Heart left ventricle (tissue), 16 donors: ENCODE data around the gene MAGEA9B. TPM values are rescaled to one million over a fixed set of nuclear protein-coding genes. Genes with fewer than 3 reads are reported as not detected.
A peak's percentile ranks its signal among the peaks of the same experiment; 100 is the strongest.
"Not testable (repeated sequence)": the region's sequence is repeated elsewhere in the genome, so short reads cannot be mapped to it uniquely, and the experiment has no call there.

Source experiments
- ATAC-seq, 4 donors: fragments of 200-7000 bp; cut with Tn5 transposase; one replicate each; pipeline ENCODE4 v1.9.1; 2020 to 2022; ENCODE audit warnings: moderate library complexity in 4 of 4, mild to moderate bottlenecking in 3 of 4, moderate number of reproducible peaks in 1 of 4
- DNase-seq, 5 donors: peaks; one replicate each; pipeline ENCODE4 v3.0.0-alpha.2; 2020
- H3K27ac ChIP-seq, 12 donors: fragments of 200-600 bp; sonication (generic) in 4 of 12; one replicate each; pipeline versions ENCODE4 v1.5.0 to v1.8.0; 2016 to 2022; ENCODE audit warnings: mild to moderate bottlenecking in 2 of 12
- H3K27me3 ChIP-seq, 9 donors: fragments of 200-600 bp; sonication (generic) in 2 of 9; one replicate each; pipeline versions ENCODE4 v1.5.1 to v1.8.0; 2016 to 2022; ENCODE audit warnings: mild to moderate bottlenecking in 3 of 9
- H3K36me3 ChIP-seq, 9 donors: fragments of 200-600 bp; sonication (generic) in 2 of 9; one replicate each; pipeline versions ENCODE4 v1.5.0 to v1.8.0; 2018 to 2022; ENCODE audit warnings: mild to moderate bottlenecking in 2 of 9
- H3K4me1 ChIP-seq, 12 donors: fragments of 200-600 bp; sonication (generic) in 4 of 12; one replicate each; pipeline versions ENCODE4 v1.5.0 to v1.8.0; 2016 to 2022; ENCODE audit warnings: mild to moderate bottlenecking in 3 of 12
- H3K4me3 ChIP-seq, 12 donors: fragments of 200-600 bp; sonication (generic) in 4 of 12; one replicate each; pipeline versions ENCODE4 v1.5.0 to v1.8.0; 2017 to 2022; ENCODE audit warnings: mild to moderate bottlenecking in 9 of 12, moderate library complexity in 4 of 12
- H3K9me3 ChIP-seq, 12 donors: fragments of 200-600 bp; sonication (generic) in 4 of 12; one replicate each; pipeline versions ENCODE4 v1.5.0 to v1.8.0; 2016 to 2022; ENCODE audit warnings: mild to moderate bottlenecking in 1 of 12
- CTCF ChIP-seq, 12 donors: fragments of 200-600 bp; sonication (generic) in 4 of 12; IDR thresholded peaks; one replicate each; pipeline versions ENCODE4 v1.5.0 to v1.8.0; 2018 to 2022; ENCODE audit warnings: antibody characterized with exemption in 12 of 12, mild to moderate bottlenecking in 5 of 12
- POLR2A ChIP-seq, 2 donors: fragments of 450-650 bp; IDR thresholded peaks; one replicate each; pipeline ENCODE4 v1.6.1; 2017; ENCODE audit warnings: antibody characterized with exemption in 2 of 2, mild to moderate bottlenecking in 2 of 2, moderate library complexity in 2 of 2
- WGBS, 4 donors: extraction: QIAGEN DNeasy Blood & Tissue Kit in 2 of 4; methylation state at CpG; one replicate each; pipeline versions ENCODE4 v1.1.5 to v1.1.7; 2013 to 2018; 5-methylcytosine and 5-hydroxymethylcytosine counted together
- intact Hi-C, 10 donors: fragments of 100-400 bp; cut with DNase I; formaldehyde crosslinking; loops; one replicate each; pipeline versions ENCODE4 v1.11.1 to v1.14.2; 2022
- long read RNA-seq, 3 donors: library from polyadenylated mRNA; unstranded; transcript quantifications; one replicate each; pipeline ENCODE4 v2.0.0, GENCODE V29; 2020 to 2021
- polyA plus RNA-seq, 2 donors: library from polyadenylated mRNA; stranded (reverse); fragments of 200-250 nt; gene quantifications; one replicate each; pipeline ENCODE4 v1.2.3, GENCODE V29; 2013
- total RNA-seq, 9 donors: library from RNA; depleted of rRNA in 2 of 9; stranded (reverse); fragments of >200 nt in 2 of 9; fragmentation: NEBNext Ultra II Directional in 3 of 9; extraction: Animal tissue kit (Norgen Biotek cat#: 25700) in 3 of 9; gene quantifications; one replicate each; pipeline versions ENCODE4 v1.1.0 to v1.2.4, GENCODE V29; 2016 to 2023
- donor health status: ischemic (EF 13 %, LVEDD 7.1; RV severe dilation, severe dysfunction).
- donor health status: healthy with polysubstance abuse.
- donor health status: DM: no; HTN: yes; CAD: no.
- donor health status: DM: no; HTN: no; CAD: no.
- donor health status: ischemic (EF 25% LVEDD 6.9; RV normal size, moderate dysfunction).
- donor health status: ischemic (EF 25% LVEDD 5.7; RV mildly dilated, moderate dysfunction).
- donor health status: healthy.
- donor health status: DM: yes; HTN: yes; CAD: no.
- donor health status: ischemic (EF 35%, LVEDD 5.7; RV mildly dilated, moderate dysfunction).
- donor health status: nonischemic (EF 11% LVEDD 7.7; RV severe dilation, severe dysfunction).
- donor health status: DM: yes; HTN: yes; CAD: no.
- donor health status: PGD.
- donor health status: ischemic (EF 29% LVEDD 5.4; RV normal size, mild dysfunction).
- donor health status: nonischemic (EF 23%, LVEDD 6.1; RV moderate dilation, normal function).

The MAGEA9B gene
- total RNA-seq (not detected), polyA plus RNA-seq (not detected)
- long read RNA-seq, donor 1 = 0 reads
- long read RNA-seq, donor 2 = 0 reads
- long read RNA-seq, donor 3 = 0 reads

- ATAC-seq, H3K9me3 ChIP-seq, H3K4me1 ChIP-seq, intact Hi-C loops, H3K27me3 ChIP-seq, DNase-seq, H3K36me3 ChIP-seq, H3K4me3 ChIP-seq, H3K27ac ChIP-seq: not testable (repeated sequence)
- no CpG with 5 or more reads among the region's 12 CpGs for WGBS, 4 donors
Observed at GRCh38 chrX:149587359-149587758, at the start of gene MAGEA9B. Gene MAGEA9B, minus strand, starts transcription at chrX:149587459. Its CDS starts 4,280 bp downstream, at chrX:149583179.

- H3K4me1 ChIP-seq = peaks cover 0 to 23% (median 7%) of the 10 kb centered on the region in 12 donors
- no peak overlapping the region for H3K27ac ChIP-seq
- H3K36me3 ChIP-seq = no peaks in the 10 kb centered on the region
- no peaks in the 10 kb centered on the region for H3K9me3 ChIP-seq
- no peaks in the 10 kb centered on the region for H3K27me3 ChIP-seq
- TF ChIP-seq POLR2A (IDR thresholded peaks at IDR 0.05) (no peak), CTCF (IDR thresholded peaks at IDR 0.05) (no peak)
- ATAC-seq (no peak), DNase-seq (no peak)
- no peak overlapping the region for H3K4me3 ChIP-seq
- intact Hi-C loops = loop anchor here in 1 of 10 donors (10.0 kb wide), 1 partner anchor 69 kb away; no protein-coding TSS in a partner anchor
Observed at GRCh38 chrX:149633511-149633910, 46.3 kb upstream of the MAGEA9B start.

- Histone ChIP-seq H3K4me3 (peak within 1 kb of the TSS; percentile 59 to 97 (median 78)), H3K36me3 (no peaks in the 10 kb centered on the region), H3K27ac (peak within 1 kb of the TSS; percentile 47 to 83 (median 80)), H3K27me3 (no peaks in the 10 kb centered on the region), H3K4me1 (peaks cover 0 to 26% (median 10%) of the 10 kb centered on the region in 12 donors), H3K9me3 (no peaks in the 10 kb centered on the region)
- ATAC-seq (peak; percentile 33 to 85 (median 80)), DNase-seq (peak; percentile 66 to 85 (median 80))
- intact Hi-C loops = loop anchor here in 1 of 10 donors (10.0 kb wide), 1 partner anchor 67 kb away; no protein-coding TSS in a partner anchor
- no peak for TF ChIP-seq POLR2A (IDR thresholded peaks at IDR 0.05)
- no peak for TF ChIP-seq CTCF (IDR thresholded peaks at IDR 0.05)
- WGBS, 4 donors = 0 to 37% (median 16%) methylated on average over 75 to 102 of the region's 102 CpGs
Observed at GRCh38 chrX:149631234-149632165, 44.2 kb upstream of the MAGEA9B start, which contains the start of gene TMEM185A. Gene TMEM185A, minus strand, starts transcription at chrX:149631792. Its CDS starts 212 bp downstream, at chrX:149631580.

- intact Hi-C loops = loop anchor here in 1 of 10 donors (10.0 kb wide), 1 partner anchor 66 kb away; no protein-coding TSS in a partner anchor
- Histone ChIP-seq H3K27ac (peak overlapping the region; percentile 47 to 83 (median 80)), H3K36me3 (no peaks in the 10 kb centered on the region), H3K9me3 (no peaks in the 10 kb centered on the region), H3K27me3 (no peaks in the 10 kb centered on the region), H3K4me3 (peak overlapping the region; percentile 59 to 97 (median 78)), H3K4me1 (peaks cover 0 to 32% (median 13%) of the 10 kb centered on the region in 12 donors)
- DNase-seq (peak in 2 of 5 donors; percentile 10 to 19), ATAC-seq (peak; percentile 74 to 89 (median 86))
- 2 to 35% (median 17%) methylated on average over 16 of the region's 16 CpGs for WGBS, 4 donors
- TF ChIP-seq POLR2A (IDR thresholded peaks at IDR 0.05) (no peak), CTCF (IDR thresholded peaks at IDR 0.05) (peak in 2 of 12 donors; percentile 9 to 12)
Observed at GRCh38 chrX:149630681-149631233, 43.5 kb upstream of the MAGEA9B start.
